HL-60 (cell line): ENCODE data around the gene COIL.

Source experiments
- DNase-seq, 2 experiments: peaks; one replicate each; pipeline ENCODE4 v3.0.0-alpha.2; 2010 to 2020; ENCODE audit warnings: low read depth in 1 of 2, low spot score in 1 of 2
- H3K27ac ChIP-seq: fragments of 250-450 bp; sonication (Bioruptor Pico); replicated peaks from 2 replicates; pipeline ENCODE4 v1.5.1; 2020; ENCODE audit warnings: mild to moderate bottlenecking, moderate library complexity
- H3K27me3 ChIP-seq: fragments of 250-450 bp; sonication (Bioruptor Pico); 2 replicates; pipeline ENCODE4 v1.5.1; 2021; ENCODE audit warnings: mild to moderate bottlenecking, moderate library complexity; ENCODE audit not compliant: insufficient read depth, poor library complexity, severe bottlenecking
- H3K4me3 ChIP-seq: replicated peaks from 2 replicates; pipeline ENCODE4 v1.5.1; 2011; ENCODE audit warnings: mild to moderate bottlenecking, control low read depth, low read length; ENCODE audit not compliant: insufficient read depth
- GABPA ChIP-seq: IDR thresholded peaks from 2 replicates; pipeline ENCODE4 v1.6.1; 2012; ENCODE audit warnings: low read depth
- POLR2AphosphoS5 ChIP-seq: IDR thresholded peaks from 2 replicates; pipeline ENCODE4 v1.6.1; 2012; ENCODE audit warnings: low read depth
- SPI1 ChIP-seq: IDR thresholded peaks from 2 replicates; pipeline ENCODE4 v1.6.1; 2012; ENCODE audit warnings: low read depth, mild to moderate bottlenecking, borderline replicate concordance
- TF ChIP-seq, protein P1 (sequence below): IDR thresholded peaks from 2 replicates; pipeline ENCODE4 v1.6.1; 2012; ENCODE audit warnings: low read depth; ENCODE audit not compliant: insufficient replicate concordance
- TF ChIP-seq, protein P2 (sequence below): IDR thresholded peaks from one replicate; pipeline ENCODE4 v1.5.1; 2011; ENCODE audit warnings: low read length, control low read depth, inconsistent platforms; ENCODE audit not compliant: insufficient read depth

COIL gene

DNA sequence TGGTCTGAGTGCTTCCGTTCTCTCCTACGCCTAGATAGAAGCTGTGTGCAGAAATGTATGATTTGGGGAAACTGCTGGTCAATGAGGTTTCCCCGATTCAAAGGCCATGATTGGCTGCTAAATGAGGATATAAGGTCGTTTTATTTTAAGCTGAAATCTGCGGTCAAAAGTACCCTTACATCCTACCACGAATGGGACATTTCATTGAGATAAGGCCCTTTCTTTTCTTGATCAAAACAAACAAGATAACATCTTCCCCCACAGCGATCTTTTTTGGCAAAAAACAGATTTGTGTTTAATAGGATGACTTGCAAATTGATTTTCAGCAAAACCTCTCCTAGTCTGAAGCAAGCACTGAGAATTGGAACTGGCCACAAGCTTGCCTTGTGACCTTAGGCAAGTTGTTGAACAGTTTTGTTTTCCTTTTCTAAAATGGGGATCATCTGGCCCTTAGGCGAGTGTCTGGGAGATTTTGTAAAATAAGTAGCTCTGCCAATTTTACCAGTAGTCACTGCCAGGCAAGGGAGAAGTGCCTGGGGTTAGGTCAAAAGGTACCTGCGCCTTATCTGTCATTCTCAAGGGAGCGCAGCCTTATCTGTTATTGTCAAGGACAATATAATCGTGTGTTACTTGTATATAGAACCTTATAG lies 17.7 kb upstream of the COIL start:
- TF ChIP-seq, protein P1, sequence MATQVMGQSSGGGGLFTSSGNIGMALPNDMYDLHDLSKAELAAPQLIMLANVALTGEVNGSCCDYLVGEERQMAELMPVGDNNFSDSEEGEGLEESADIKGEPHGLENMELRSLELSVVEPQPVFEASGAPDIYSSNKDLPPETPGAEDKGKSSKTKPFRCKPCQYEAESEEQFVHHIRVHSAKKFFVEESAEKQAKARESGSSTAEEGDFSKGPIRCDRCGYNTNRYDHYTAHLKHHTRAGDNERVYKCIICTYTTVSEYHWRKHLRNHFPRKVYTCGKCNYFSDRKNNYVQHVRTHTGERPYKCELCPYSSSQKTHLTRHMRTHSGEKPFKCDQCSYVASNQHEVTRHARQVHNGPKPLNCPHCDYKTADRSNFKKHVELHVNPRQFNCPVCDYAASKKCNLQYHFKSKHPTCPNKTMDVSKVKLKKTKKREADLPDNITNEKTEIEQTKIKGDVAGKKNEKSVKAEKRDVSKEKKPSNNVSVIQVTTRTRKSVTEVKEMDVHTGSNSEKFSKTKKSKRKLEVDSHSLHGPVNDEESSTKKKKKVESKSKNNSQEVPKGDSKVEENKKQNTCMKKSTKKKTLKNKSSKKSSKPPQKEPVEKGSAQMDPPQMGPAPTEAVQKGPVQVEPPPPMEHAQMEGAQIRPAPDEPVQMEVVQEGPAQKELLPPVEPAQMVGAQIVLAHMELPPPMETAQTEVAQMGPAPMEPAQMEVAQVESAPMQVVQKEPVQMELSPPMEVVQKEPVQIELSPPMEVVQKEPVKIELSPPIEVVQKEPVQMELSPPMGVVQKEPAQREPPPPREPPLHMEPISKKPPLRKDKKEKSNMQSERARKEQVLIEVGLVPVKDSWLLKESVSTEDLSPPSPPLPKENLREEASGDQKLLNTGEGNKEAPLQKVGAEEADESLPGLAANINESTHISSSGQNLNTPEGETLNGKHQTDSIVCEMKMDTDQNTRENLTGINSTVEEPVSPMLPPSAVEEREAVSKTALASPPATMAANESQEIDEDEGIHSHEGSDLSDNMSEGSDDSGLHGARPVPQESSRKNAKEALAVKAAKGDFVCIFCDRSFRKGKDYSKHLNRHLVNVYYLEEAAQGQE = no peak
- TF ChIP-seq GABPA (no peak), POLR2AphosphoS5 (no peak), SPI1 (no peak)
- TF ChIP-seq, protein P2, sequence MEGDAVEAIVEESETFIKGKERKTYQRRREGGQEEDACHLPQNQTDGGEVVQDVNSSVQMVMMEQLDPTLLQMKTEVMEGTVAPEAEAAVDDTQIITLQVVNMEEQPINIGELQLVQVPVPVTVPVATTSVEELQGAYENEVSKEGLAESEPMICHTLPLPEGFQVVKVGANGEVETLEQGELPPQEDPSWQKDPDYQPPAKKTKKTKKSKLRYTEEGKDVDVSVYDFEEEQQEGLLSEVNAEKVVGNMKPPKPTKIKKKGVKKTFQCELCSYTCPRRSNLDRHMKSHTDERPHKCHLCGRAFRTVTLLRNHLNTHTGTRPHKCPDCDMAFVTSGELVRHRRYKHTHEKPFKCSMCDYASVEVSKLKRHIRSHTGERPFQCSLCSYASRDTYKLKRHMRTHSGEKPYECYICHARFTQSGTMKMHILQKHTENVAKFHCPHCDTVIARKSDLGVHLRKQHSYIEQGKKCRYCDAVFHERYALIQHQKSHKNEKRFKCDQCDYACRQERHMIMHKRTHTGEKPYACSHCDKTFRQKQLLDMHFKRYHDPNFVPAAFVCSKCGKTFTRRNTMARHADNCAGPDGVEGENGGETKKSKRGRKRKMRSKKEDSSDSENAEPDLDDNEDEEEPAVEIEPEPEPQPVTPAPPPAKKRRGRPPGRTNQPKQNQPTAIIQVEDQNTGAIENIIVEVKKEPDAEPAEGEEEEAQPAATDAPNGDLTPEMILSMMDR = no peak
- H3K27me3 ChIP-seq = no peaks in the 10 kb centered on the region
- peak overlapping the region; percentile 80 for H3K4me3 ChIP-seq
- DNase-seq = no peak
- H3K27ac ChIP-seq = no peak overlapping the region

DNA sequence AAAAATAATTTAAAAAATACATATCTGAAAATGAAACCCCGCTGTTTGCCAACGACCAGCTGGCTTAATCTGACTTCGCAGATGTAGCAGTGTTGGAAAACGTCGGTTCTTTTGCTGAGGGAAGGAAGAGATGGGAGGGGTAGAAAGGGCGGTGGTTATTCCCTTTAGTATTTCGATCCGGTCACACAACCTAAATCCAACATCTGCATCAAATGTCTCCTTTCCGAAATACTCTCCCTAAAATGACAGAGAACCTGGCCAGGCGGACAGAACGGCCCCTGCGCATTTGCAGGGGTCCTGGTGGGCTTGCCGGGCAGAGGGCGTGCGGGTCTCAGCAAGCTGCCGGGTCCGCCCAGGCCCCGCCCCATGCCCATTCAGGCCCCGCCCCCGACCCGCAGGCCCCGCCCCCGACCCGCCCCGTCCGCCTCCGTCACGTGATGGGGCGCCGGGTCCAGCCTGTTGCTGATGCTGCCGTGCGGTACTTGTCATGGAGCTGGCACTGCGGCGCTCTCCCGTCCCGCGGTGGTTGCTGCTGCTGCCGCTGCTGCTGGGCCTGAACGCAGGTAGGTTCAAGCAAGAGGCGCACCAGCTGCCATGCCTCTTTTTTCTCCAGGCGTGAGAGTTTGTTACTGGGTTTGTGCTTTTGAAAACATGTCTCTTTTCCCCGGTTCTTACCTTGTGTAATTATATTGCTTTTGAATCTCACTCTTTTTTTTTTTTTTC lies 17.0 kb upstream of the COIL start, which contains the start of gene SCPEP1:
Gene SCPEP1, plus strand, starts transcription at position 459 of the 723 bp plus-strand sequence. Its CDS starts 29 bp downstream, at position 488.
- Histone ChIP-seq H3K27ac (no peak within 1 kb of the TSS), H3K27me3 (no peaks in the 10 kb centered on the region), H3K4me3 (peak within 1 kb of the TSS; percentile 80)
- TF ChIP-seq, protein P2 = no peak
- TF ChIP-seq GABPA (no peak), SPI1 (no peak), POLR2AphosphoS5 (no peak)
- TF ChIP-seq, protein P1 = no peak
- DNase-seq = peak; percentile 58 to 73

DNA sequence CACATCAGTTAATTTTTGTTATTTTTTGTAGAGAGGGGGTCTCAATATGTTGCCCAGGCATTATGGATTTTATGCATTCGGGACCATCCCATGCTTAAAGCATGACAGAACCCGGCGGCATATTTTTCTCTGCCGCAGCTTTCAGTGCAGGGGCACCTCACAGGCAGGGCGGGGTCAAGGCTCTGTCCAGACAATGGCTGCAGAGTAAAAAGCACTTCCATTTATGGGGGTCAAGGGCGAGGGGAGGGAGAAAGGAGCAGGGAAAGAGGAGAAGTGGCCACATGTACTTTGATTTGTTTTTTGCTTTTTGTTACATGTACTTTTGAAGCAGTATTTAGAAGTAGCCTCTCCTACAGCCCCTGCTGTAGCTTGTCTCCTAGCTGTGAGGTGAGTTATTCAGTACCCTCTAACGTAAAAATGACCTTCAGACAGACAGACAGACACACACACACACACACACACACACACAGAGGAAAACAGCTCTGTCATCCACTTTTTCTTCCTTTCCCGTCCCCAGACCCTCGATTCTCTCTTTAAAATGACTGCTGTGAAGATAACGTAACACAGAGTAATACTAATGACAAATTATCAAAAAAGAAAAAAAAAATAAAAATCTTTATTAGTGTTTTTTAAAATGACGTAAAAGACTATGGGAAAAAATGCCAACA lies 16.2 kb upstream of the COIL start:
- TF ChIP-seq SPI1 (no peak), GABPA (no peak), POLR2AphosphoS5 (no peak)
- TF ChIP-seq, protein P1 = no peak
- TF ChIP-seq, protein P2 = no peak
- H3K27me3 ChIP-seq = no peaks in the 10 kb centered on the region
- DNase-seq = no peak
- no peak overlapping the region for H3K27ac ChIP-seq
- peak overlapping the region; percentile 80; the same call in 1 of the 2 replicates for H3K4me3 ChIP-seq
